Stimulated activated CD4-positive, alpha-beta T cell treated with anti-CD3 and anti-CD28 coated beads, TNF-alpha, amount 100 ng/mL, for 48 hours (primary cell): ENCODE data around the gene SLC38A11.

Experiments
- DNase-seq, 3 donors: peaks; one replicate each; pipeline ENCODE4 v3.0.0-alpha.2; 2020; ENCODE audit warnings: low read depth in 3 of 3

Gene SLC38A11

GRCh38 chr2:164969909-164970690 is 14.8 kb upstream of the SLC38A11 start:
- DNase-seq = no peak

DNA sequence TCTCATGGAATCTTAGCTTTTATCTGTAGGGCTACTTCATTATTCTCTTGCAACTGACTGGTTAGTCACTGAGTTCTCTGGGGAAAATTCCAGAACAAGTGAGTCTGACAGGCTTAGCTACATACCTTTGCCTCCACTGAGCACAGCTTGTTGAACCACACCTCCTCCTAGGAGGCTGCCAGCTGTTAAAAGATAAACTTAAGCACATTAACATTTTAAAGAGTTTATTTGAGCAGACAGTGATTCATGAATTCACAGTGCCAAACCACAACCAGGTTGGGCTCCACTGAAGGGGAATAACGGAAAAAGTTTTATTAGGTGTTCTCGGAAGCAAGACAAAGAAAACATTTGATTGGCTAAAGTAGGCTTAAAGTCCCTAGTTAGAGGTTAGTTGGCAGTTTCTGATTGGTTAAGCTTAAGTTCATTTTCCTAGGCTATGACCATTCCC is 12.5 kb upstream of the SLC38A11 start:
- DNase-seq = no peak

GRCh38 chr2:164967361-164967760 is 12.0 kb upstream of the SLC38A11 start:
- no peak for DNase-seq

DNA sequence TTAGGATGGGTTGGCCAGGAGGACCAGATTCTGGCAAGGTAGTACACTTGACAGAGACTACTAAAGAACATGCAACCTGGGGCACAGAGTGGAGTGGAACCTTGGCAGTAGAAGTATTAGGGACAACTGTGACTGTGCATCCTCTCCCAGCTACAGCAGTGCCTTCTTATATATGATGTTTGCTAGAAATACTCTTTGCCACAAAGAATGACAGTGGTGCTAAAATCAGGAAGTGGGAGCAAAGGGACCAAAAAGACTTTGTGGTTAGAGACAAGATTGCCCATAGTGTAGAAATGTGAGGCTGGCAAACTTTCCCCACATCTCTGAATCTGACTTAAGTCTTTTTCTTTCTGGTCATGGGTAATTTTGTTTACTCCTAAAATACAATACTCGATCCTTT is 9.4 kb upstream of the SLC38A11 start:
- DNase-seq = no peak

DNA sequence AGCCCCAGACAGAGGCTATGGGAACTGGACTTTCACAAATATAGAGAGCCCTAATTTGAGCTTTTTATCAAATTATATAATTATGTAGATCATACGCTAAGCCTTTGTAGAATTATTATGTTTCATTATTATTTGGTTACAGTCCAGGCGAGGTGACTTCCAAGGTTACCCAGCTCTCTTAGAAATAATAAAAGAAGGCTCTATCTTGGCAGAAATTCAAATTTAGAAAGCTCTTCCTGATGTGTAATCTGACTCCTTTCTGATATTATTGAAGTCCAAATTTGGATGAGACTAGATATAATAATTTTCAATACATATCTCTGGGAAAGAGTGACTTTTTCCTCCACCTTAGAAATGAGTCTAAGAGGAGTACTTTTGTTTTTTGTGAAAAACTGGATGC is 4.8 kb upstream of the SLC38A11 start:
- no peak for DNase-seq

DNA sequence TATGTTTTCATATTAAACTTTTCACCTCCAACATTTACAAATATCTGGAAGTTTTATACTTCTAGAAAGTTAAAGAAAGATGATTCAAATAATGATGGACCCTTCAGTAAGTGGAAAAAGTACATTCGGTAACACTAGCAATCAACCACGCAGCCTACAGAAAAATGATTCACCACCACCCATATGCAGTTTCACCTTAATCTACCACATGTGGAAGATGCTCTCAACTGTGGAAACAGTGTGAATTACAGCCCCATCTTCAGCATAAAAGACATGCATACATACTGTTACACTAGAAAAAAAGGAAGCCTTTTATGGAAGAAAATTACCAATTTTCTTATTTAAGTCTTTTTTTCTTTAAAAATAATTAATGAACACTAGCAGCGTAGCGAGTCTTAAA is 1.1 kb downstream of the SLC38A11 start:
- DNase-seq = no peak

DNA sequence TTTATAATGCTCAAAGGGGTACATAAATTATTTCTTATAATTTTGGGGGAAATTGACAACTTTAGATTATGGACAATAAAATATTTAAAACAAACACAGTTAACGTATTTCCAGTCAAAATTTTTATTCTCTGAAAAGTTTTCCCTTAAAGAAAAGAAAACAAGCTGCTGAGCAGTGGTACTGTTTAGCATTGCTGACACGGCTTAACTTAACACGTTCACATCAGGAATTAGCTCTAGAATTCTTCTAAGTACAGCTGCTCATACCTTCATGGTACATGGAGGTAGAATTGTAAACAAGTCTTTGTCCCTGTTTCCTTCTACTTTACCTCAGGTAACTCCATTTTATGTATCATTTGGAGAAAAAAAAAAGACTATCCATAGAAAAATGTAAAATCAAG is 2.0 kb downstream of the SLC38A11 start:
- DNase-seq = no peak

DNA sequence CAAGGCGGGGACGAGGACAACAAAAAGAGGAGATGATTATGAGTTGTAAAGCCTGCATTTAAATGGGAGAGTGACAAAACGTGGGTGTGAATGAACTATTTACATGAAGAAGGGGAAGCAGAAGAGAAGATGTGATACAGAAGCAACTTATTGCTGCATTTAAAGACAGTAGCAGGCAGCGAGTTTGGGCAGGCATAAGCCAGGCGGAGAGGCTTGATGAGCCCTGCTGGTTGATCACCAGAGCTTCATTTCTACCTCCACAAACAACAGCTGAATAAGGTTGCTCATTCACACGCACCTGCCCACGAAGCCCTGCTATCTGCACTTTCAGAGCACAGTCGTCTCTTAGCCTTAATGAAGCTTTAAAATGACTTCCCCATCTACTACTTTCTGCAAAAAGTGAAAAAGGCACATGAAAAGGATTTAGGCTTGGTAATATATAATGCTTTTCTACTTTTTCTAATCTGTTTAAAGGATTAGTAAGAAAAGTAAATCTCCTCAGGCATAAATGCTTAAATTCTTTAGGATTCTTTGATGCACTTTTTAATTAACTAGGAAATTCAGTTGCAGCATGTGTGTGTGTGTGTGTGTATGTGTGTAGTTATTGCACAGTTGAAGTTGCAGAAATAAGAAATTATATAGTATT is 3.1 kb downstream of the SLC38A11 start:
- DNase-seq = no peak

DNA sequence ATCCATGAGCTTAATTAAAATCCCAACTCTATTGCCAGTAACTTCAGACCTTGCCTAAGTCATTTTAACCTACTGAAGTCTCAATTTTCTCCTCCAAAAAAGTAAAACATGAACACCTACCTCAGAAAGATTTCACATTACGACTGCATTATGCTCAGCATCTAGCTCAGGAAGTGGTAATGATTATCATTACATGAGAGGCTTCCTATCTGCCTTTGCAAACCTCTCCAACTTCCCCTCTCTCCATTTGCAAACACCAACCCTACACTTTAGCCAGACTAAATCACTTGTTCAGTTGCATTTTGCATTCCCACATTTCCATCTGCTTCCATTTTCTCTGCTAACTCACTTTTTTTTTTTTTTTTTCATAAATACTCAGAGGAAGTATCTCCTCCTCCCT is 6.8 kb downstream of the SLC38A11 start:
- no peak for DNase-seq

DNA sequence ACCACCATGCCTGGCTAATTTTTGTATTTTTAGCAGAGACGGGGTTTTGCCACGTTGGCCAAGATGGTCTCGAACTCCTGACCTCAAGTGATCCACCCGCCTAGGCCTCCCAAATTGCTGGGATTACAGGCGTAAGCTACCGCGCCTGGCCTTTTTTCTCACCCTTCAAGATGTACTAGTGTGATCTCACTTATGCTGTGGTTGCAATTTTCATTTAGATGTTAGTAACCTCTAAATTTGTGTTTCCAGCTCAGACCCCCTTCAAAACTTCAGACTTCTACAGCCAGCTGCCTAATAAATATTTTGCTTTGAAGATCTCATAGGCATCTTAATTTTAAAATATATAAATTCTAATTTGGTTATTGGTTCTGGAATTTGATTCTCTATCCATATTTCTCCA is 8.0 kb downstream of the SLC38A11 start:
- DNase-seq = no peak

DNA sequence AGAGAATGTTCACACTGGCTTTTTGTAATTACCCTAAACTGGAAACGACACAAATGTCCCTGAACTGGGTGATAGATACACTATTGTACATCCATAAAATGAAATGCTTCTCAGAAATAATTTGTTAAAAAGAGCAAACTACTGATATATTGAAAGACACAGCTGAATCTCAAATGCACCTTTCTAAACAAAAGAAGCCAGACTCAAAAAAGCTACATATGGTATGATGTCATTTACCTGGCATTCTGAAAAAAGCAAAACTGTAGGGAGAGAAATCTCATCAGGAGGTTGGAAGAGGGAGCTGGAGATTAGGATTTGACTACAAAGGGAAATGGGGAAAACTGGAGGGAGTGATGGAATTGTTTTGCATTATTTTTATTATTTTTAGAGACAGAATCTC is 12.0 kb downstream of the SLC38A11 start:
- no peak for DNase-seq

- no peak for DNase-seq
These were observed 17.4 kb downstream of the SLC38A11 start for GRCh38 chr2:164937864-164938401.

DNA sequence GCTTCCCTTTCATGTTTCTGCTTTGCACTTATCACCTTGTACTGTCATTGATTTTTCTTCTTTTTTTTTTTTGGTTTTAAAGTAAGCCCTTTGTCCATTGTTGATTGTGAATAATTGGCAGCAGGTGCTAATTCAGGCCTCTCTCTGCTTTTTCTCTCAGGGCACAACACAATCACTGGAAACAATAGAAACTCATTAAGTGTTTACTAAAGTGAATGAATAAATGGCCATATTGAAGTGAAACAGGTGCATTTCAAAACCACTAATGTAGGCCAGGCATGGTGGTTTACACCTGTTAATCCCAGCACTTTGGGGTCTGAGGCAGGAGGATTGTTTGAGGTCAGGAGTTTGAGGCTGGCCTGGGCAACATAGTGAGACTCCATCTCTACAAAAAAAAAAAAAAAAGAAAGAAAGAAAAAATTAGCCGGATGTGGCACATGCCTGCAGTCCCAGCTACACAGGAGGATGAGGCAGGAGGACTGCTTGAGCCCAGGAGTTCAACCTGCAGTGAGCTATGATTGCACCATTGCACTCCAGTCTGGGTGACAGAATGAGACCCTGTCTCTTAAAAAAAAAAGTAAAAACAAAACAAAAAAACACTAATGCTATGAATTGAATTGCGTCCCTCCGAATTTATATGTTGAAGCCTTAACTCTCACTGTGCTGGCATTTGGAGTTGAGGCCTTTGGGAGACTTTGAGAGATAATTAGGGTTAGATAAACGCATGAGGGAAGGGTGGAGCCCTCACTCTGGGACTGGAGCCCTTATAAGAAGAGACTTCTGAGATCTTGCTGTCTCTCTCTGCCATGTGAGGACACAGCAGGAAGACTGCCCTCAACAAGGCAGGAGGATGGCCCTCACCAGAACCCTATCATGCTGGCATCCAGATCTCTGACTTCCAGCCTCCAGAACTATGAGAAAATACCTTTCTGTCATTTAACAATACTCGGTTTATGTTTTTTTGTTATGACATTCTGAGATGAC is 19.9 kb downstream of the SLC38A11 start:
- no peak for DNase-seq

DNA sequence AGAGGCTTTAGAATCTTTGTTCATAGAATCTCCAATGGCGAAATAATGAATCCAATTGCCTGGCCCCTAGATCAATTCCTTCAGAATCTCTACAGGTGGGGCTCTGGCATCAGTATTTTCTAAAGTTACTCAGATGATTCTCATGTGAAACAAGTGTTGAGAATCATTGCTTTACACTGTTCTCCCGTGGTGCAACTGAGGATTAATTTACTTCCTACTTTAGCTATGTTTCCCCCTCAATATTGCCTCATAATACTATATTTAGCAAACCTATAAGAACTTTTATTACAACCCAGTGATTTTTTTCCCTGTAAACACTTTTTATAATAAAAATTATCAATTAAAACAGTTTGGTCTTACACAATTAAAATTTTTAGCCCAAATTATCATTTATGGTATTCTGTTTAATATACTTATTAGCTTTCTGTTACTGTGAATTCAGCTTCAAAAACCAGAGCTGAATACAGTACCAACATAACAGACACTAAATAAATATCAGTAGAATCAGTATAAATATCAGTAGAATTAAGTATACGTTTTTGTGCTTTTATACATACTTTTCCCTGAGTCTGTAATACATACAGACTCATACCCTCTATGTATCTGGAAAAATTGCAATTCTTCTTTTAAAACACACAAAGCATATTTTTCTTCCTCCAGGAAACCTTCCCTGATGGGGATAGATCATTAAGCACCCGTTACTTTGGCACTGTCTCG is 20.8 kb downstream of the SLC38A11 start:
- no peak for DNase-seq

GRCh38 chr2:164933671-164934189 is 21.6 kb downstream of the SLC38A11 start:
- DNase-seq = no peak

- no peak for DNase-seq
These were observed 22.9 kb downstream of the SLC38A11 start for GRCh38 chr2:164932377-164932776.

GRCh38 chr2:164928101-164928673 is 27.1 kb downstream of the SLC38A11 start:
- DNase-seq = no peak

DNA sequence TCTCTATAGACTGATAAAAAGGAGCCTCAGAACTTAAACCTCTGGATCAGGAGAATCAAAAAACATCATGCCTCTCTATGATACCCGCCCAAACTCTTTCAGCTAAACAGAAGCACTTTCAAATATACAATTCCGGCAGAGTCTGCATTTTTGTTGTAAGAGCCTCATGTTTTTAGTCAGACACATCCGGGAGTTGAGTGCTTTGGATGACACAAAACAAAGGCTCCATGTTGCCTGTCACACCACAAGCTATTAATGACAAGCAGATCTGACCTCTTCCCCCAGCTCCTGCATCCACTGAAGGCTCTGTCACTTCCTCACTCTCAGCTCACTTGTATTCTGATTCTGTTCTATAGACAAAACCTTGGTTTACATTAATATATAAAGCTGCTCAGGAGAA is 33.2 kb downstream of the SLC38A11 start:
- no peak for DNase-seq

DNA sequence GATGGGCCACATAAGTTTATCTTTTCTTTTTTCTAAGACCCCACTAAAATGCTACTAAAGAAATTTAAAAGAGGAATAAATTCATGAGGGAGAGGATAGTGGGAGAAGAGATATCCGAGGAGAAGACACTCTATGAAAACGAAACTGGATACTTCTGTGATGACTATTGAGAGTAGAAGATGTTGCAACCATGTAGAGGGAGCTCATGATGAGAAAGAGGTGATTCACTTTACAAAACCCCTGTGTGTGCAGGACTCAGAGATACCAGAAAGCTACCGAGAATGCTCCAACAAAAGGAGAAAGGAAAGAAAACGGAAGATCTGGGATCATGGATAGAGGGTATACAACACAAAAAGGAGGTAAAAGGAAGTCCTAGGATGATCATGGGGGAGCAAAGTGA is 34.9 kb downstream of the SLC38A11 start:
- no peak for DNase-seq

DNA sequence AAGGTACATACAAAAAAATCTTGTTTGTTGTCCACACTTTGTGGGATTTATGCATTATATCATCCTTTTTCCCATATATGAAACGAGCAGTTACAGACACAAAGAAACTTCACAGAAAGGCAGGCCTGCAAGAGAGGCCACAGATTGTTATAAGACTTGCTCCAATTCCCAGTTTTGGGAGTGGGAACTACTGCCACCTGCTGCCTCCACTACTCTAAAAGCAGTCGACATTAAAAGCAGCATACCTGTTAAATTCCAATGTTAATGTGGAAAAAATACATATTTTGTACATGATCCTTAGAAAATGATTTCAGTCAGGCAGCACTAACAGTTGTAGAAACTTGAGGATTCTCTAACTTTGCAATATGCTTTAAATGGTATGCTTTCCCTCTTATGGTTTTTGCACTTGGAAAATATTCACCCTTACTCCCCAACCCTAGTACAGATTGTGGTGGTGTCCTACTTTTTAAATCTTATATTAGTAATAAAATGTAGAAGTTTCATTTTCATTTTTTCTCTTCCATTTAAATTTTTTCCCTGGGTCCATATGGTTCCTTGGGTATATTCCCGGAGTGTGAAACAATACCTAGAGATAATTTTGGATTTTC is 37.9 kb downstream of the SLC38A11 start:
- DNase-seq = no peak
